Hematopoietic multipotent progenitor cell treated with erythropoietin and hydrocortisone succinate and interleukin-3 and kit ligand, for 8 days (in vitro differentiated cells): ENCODE data around the gene GSTP1.
A peak's percentile ranks its signal among the peaks of the same experiment; 100 is the strongest.
"Not testable (repeated sequence)": the region's sequence is repeated elsewhere in the genome, so short reads cannot be mapped to it uniquely, and the experiment has no call there.

ENCODE experiments used
- DNase-seq: peaks from one replicate; pipeline ENCODE4 v3.0.0-alpha.2; 2015

GSTP1 gene

GRCh38 chr11:67599149-67599548 is 15.5 kb downstream of the GSTP1 start:
- DNase-seq = no peak

- DNase-seq = no peak
Observed at GRCh38 chr11:67600324-67601029, 16.9 kb downstream of the GSTP1 start.

GRCh38 chr11:67601098-67601497 is 17.5 kb downstream of the GSTP1 start:
- no peak for DNase-seq

GRCh38 chr11:67604119-67604518 is 20.5 kb downstream of the GSTP1 start:
- not testable (repeated sequence) for DNase-seq

GRCh38 chr11:67604815-67605214 is 21.2 kb downstream of the GSTP1 start:
- DNase-seq = no peak

- DNase-seq = no peak
Observed at GRCh38 chr11:67605231-67606011, 21.8 kb downstream of the GSTP1 start.

GRCh38 chr11:67606093-67606491 is 22.5 kb downstream of the GSTP1 start:
- DNase-seq = no peak

GRCh38 chr11:67606492-67607295 is 23.1 kb downstream of the GSTP1 start, which contains the start of gene NDUFV1:
Gene NDUFV1, plus strand, starts transcription at chr11:67606936. Its CDS starts 69 bp downstream, at chr11:67607005.
- DNase-seq = peak; percentile 95

- no peak for DNase-seq
Observed at GRCh38 chr11:67607507-67607906, 23.9 kb downstream of the GSTP1 start.

- DNase-seq = no peak
Observed at GRCh38 chr11:67608486-67608885, 24.9 kb downstream of the GSTP1 start.

GRCh38 chr11:67609316-67609715 is 25.7 kb downstream of the GSTP1 start:
- no peak for DNase-seq

- no peak for DNase-seq
Observed at GRCh38 chr11:67610302-67610868, 26.8 kb downstream of the GSTP1 start.

GRCh38 chr11:67611165-67611564 is 27.6 kb downstream of the GSTP1 start:
- DNase-seq = no peak

GRCh38 chr11:67611704-67612587 is 28.3 kb downstream of the GSTP1 start:
- no peak for DNase-seq

- DNase-seq = no peak
Observed at GRCh38 chr11:67612751-67613150, 29.1 kb downstream of the GSTP1 start.

GRCh38 chr11:67613313-67613959 is 29.8 kb downstream of the GSTP1 start:
- no peak for DNase-seq

- DNase-seq = peak; percentile 60
Observed at GRCh38 chr11:67613960-67614715, 30.5 kb downstream of the GSTP1 start.

- peak; percentile 56 for DNase-seq
Observed at GRCh38 chr11:67614730-67615714, 31.4 kb downstream of the GSTP1 start.

- no peak for DNase-seq
Observed at GRCh38 chr11:67615728-67616430, 32.3 kb downstream of the GSTP1 start.
